22Rv1 (cell line): ENCODE results near the gene KIAA1217.

Experiments used
- ZFX ChIP-seq: fragments of 450-650 bp; IDR thresholded peaks from 2 replicates; pipeline ENCODE4 v1.6.1; 2017; ENCODE audit warnings: antibody characterized with exemption, borderline replicate concordance
- TF ChIP-seq, protein P1 (sequence below): fragments of 450-650 bp; IDR thresholded peaks from 2 replicates; pipeline ENCODE4 v1.5.1; 2017; ENCODE audit warnings: mild to moderate bottlenecking

DNA sequence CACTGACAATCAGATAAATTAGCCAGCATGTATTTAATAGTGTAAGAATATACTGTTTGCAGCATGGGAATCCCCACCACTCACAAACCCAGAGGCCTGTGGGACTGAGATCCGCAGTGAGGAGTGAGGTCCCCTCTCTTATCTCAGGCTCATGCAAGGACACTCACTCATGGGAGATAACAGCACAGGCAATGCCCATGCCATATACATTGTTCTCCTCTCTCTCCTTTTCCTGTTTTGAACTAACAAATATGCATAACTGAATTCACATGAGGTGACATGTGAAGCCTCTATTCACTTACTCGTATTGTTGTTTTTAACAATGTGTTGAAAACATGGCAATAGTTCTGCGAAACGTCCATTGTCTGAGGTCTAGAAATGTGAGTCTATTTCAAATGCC, 284.2 kb downstream of the KIAA1217 start:
- TF ChIP-seq, protein P1, sequence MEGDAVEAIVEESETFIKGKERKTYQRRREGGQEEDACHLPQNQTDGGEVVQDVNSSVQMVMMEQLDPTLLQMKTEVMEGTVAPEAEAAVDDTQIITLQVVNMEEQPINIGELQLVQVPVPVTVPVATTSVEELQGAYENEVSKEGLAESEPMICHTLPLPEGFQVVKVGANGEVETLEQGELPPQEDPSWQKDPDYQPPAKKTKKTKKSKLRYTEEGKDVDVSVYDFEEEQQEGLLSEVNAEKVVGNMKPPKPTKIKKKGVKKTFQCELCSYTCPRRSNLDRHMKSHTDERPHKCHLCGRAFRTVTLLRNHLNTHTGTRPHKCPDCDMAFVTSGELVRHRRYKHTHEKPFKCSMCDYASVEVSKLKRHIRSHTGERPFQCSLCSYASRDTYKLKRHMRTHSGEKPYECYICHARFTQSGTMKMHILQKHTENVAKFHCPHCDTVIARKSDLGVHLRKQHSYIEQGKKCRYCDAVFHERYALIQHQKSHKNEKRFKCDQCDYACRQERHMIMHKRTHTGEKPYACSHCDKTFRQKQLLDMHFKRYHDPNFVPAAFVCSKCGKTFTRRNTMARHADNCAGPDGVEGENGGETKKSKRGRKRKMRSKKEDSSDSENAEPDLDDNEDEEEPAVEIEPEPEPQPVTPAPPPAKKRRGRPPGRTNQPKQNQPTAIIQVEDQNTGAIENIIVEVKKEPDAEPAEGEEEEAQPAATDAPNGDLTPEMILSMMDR = no peak
- no peak for TF ChIP-seq ZFX
